Measurements from ENCODE around the gene FBLN1.

FBLN1 gene

GRCh38 chr22:45502215-45503049 is at the start of gene FBLN1:
TSS of gene FBLN1 (plus strand) at chr22:45502883. CDS start at chr22:45502986, 103 bp downstream.
- H3K36me3 Mint-ChIP-seq (ENCODE audit: low read depth): no peaks in the 10 kb centered on the region
- TF ChIP-seq, protein P1, sequence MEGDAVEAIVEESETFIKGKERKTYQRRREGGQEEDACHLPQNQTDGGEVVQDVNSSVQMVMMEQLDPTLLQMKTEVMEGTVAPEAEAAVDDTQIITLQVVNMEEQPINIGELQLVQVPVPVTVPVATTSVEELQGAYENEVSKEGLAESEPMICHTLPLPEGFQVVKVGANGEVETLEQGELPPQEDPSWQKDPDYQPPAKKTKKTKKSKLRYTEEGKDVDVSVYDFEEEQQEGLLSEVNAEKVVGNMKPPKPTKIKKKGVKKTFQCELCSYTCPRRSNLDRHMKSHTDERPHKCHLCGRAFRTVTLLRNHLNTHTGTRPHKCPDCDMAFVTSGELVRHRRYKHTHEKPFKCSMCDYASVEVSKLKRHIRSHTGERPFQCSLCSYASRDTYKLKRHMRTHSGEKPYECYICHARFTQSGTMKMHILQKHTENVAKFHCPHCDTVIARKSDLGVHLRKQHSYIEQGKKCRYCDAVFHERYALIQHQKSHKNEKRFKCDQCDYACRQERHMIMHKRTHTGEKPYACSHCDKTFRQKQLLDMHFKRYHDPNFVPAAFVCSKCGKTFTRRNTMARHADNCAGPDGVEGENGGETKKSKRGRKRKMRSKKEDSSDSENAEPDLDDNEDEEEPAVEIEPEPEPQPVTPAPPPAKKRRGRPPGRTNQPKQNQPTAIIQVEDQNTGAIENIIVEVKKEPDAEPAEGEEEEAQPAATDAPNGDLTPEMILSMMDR (IDR thresholded peaks at IDR 0.05; ENCODE audit: unreplicated experiment in 3 of 3): peak in 1 of 3 experiments; percentile 24
- H3K27me3 Mint-ChIP-seq (ENCODE audit: low read depth): peaks cover 3% of the 10 kb centered on the region
- peaks cover 64% of the 10 kb centered on the region for H3K4me1 Mint-ChIP-seq
- H3K27ac Mint-ChIP-seq: peak within 1 kb of the TSS; percentile 99 to 100 (median 99)
- peak within 1 kb of the TSS; percentile 90 to 97 (median 96) for H3K4me3 Mint-ChIP-seq
- no peaks in the 10 kb centered on the region for H3K9me3 Mint-ChIP-seq

- Mint-ChIP-seq H3K4me3 (no peak overlapping the region), H3K27me3 (ENCODE audit: low read depth) (peaks cover 21% of the 10 kb centered on the region), H3K27ac (peak overlapping the region; percentile 45 to 95 (median 94)), H3K9me3 (no peaks in the 10 kb centered on the region), H3K4me1 (peaks cover 60% of the 10 kb centered on the region), H3K36me3 (ENCODE audit: low read depth) (no peaks in the 10 kb centered on the region)
- TF ChIP-seq, protein P1 (IDR thresholded peaks at IDR 0.05; ENCODE audit: unreplicated experiment in 3 of 3): no peak
These were observed 48.9 kb upstream of the FBLN1 start for GRCh38 chr22:45453764-45454163.

GRCh38 chr22:45454275-45454674 is 48.4 kb upstream of the FBLN1 start:
- Mint-ChIP-seq H3K9me3 (no peaks in the 10 kb centered on the region), H3K36me3 (ENCODE audit: low read depth) (no peaks in the 10 kb centered on the region), H3K4me3 (no peak overlapping the region), H3K27me3 (ENCODE audit: low read depth) (peaks cover 21% of the 10 kb centered on the region), H3K4me1 (peaks cover 60% of the 10 kb centered on the region), H3K27ac (peak overlapping the region; percentile 45 to 95 (median 82))
- TF ChIP-seq, protein P1 (IDR thresholded peaks at IDR 0.05; ENCODE audit: unreplicated experiment in 3 of 3): no peak

DNA sequence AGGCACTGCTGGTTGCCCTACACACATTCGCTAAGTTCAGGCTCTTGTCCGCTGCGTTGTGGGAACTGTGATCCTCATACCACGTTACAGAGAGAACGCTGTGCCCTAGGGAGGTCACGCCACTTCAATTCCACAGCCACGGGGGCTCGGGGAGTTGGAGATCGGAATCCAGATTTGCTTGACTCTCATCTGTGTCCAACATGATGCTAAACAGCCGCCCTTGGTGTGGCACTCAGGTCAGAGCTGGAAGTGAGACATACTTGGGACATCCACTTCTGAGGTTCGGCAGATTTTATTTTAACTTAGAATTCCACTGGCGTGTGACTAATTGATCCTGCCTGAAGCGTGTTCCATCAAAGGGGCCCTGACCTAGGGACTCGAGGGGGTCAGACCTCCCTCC is 47.5 kb upstream of the FBLN1 start:
- Mint-ChIP-seq H3K36me3 (ENCODE audit: low read depth) (no peaks in the 10 kb centered on the region), H3K4me1 (peaks cover 63% of the 10 kb centered on the region), H3K27me3 (ENCODE audit: low read depth) (peaks cover 21% of the 10 kb centered on the region), H3K4me3 (no peak overlapping the region), H3K27ac (peak overlapping the region; percentile 49 to 95 (median 82)), H3K9me3 (no peaks in the 10 kb centered on the region)
- TF ChIP-seq, protein P1 (IDR thresholded peaks at IDR 0.05; ENCODE audit: unreplicated experiment in 3 of 3): no peak

DNA sequence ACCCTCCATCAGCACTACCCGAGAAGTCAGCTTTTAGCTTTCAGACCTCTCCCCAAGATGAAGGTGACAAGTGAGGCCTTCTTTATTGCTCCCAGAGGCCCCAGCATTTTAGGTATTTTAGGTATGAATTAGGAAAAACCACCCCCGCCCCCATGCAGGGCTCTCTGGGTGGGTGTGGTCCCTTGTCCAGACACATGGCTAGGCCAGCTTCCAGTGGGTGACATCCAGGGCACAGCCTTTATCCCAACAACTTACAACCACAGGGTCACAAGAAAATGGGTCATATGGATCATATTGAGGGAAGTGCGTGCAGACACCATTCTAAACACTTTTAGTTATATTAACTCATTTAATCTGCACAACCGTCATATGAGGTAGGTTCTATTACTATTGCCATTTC is 47.1 kb upstream of the FBLN1 start:
- H3K36me3 Mint-ChIP-seq (ENCODE audit: low read depth): no peaks in the 10 kb centered on the region
- H3K27ac Mint-ChIP-seq: peak overlapping the region in 2 of 3 experiments; percentile 74 to 95
- no peak overlapping the region for H3K4me3 Mint-ChIP-seq
- peaks cover 64% of the 10 kb centered on the region for H3K4me1 Mint-ChIP-seq
- H3K27me3 Mint-ChIP-seq (ENCODE audit: low read depth): peaks cover 21% of the 10 kb centered on the region
- H3K9me3 Mint-ChIP-seq: no peaks in the 10 kb centered on the region
- TF ChIP-seq, protein P1 (IDR thresholded peaks at IDR 0.05; ENCODE audit: unreplicated experiment in 3 of 3): no peak

Data from nephron (organoid).